GM13977 (cell line): ENCODE data around the gene HIC1.

Source experiments
- DNase-seq: peaks from one replicate; pipeline ENCODE4 v3.0.0; 2012; ENCODE audit warnings: low spot score
- in situ Hi-C: fragments of 300-500 bp; cut with MboI; formaldehyde crosslinking; loops from one replicate; pipeline ENCODE4 v1.12.0; 2022; ENCODE audit warnings: low sequenced_read_pairs, low pct_unique_long_range_greater_than_20kb, mixed read lengths, inconsistent platforms; ENCODE audit not compliant: unreplicated experiment
- TF ChIP-seq, protein P1 (sequence below): IDR thresholded peaks from 2 replicates; pipeline ENCODE4 v1.5.1; 2012; ENCODE audit warnings: mild to moderate bottlenecking, control low read depth; ENCODE audit not compliant: insufficient read depth; ENCODE audit errors: extremely low read depth, missing control alignments

The HIC1 gene

DNA sequence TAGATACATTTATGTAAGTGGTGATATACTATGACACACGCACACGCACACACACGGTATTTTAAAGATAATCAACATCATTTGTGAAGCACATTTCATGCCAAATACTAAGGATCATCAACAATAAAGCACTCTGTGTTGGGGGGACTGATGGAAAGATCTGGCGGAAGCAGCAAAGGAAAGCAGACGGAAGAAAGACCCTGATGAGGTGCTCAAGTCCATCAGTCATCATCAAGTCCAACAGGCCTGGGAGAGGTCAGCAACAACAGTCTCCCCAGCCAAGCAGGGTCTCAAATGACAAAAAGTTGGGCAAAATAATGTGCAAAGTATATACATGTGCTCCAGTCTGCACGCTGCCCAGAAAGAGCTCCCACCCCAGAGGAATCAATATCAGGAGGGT lies 55.5 kb downstream of the HIC1 start:
- no peak for DNase-seq
- TF ChIP-seq, protein P1, sequence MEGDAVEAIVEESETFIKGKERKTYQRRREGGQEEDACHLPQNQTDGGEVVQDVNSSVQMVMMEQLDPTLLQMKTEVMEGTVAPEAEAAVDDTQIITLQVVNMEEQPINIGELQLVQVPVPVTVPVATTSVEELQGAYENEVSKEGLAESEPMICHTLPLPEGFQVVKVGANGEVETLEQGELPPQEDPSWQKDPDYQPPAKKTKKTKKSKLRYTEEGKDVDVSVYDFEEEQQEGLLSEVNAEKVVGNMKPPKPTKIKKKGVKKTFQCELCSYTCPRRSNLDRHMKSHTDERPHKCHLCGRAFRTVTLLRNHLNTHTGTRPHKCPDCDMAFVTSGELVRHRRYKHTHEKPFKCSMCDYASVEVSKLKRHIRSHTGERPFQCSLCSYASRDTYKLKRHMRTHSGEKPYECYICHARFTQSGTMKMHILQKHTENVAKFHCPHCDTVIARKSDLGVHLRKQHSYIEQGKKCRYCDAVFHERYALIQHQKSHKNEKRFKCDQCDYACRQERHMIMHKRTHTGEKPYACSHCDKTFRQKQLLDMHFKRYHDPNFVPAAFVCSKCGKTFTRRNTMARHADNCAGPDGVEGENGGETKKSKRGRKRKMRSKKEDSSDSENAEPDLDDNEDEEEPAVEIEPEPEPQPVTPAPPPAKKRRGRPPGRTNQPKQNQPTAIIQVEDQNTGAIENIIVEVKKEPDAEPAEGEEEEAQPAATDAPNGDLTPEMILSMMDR, result no peak
- in situ Hi-C loops, result no loop called here

DNA sequence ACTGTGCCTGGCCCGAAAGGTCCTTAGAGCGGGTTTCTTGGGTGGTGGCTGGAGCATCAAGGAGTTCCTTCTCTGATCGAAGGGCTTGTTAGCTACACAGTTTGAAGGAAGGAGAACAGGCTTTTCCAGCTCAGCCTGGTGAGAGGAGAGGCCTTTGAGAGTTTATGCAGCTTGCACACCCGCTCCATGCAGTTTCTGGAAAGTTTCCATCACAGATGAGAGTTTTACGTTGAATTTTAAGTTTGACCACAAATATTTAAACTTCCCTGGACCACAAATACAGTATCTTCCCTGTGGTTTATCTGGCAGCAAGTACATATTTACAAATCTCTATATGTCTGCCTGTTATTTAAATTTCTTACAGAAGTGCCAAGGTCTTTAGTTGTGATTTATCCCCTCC lies 56.8 kb downstream of the HIC1 start:
- in situ Hi-C loops, result no loop called here
- TF ChIP-seq, protein P1, result no peak
- DNase-seq, result no peak
